ENCODE results near the gene LY6G6D.

DNA sequence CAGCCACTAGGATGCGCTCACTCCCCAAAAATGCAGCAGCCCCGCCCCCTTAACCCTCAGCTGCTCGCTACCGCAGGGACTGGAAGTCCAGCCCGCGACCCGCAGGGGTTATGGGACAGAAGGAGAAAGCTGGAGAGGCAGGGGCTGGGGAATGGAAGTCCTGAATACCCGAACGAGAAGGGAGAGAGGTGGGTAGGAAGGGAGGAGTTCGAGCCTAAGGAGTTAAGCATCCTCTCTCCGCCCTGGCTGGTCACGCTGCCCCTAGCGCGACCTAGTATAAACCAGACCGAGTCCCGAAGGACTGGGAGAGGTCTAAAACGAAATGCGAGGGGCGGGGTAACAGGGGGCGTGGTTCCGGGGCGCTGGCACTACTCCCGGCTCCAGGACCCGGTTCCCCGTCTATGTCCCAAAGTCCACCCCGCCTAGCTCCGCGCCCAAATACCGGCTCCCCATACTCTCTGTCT lies 14.4 kb downstream of the LY6G6D start:
- peak in 1 of 2 donors; percentile 16 for TF ChIP-seq POLR2A (IDR thresholded peaks at IDR 0.05)
- TF ChIP-seq, protein P1, sequence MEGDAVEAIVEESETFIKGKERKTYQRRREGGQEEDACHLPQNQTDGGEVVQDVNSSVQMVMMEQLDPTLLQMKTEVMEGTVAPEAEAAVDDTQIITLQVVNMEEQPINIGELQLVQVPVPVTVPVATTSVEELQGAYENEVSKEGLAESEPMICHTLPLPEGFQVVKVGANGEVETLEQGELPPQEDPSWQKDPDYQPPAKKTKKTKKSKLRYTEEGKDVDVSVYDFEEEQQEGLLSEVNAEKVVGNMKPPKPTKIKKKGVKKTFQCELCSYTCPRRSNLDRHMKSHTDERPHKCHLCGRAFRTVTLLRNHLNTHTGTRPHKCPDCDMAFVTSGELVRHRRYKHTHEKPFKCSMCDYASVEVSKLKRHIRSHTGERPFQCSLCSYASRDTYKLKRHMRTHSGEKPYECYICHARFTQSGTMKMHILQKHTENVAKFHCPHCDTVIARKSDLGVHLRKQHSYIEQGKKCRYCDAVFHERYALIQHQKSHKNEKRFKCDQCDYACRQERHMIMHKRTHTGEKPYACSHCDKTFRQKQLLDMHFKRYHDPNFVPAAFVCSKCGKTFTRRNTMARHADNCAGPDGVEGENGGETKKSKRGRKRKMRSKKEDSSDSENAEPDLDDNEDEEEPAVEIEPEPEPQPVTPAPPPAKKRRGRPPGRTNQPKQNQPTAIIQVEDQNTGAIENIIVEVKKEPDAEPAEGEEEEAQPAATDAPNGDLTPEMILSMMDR (IDR thresholded peaks at IDR 0.05 in 4 of 5, conservative IDR thresholded peaks at IDR 0.05 in 1 of 5) = peak in 4 of 5 experiments; percentile 20 to 64 (median 42)

Measured in gastrocnemius medialis (tissue), 4 donors.